HG02623 (cell line): Measurements from ENCODE around the gene TRIM28.
A peak's percentile ranks its signal among the peaks of the same experiment; 100 is the strongest.

Source experiments
- ATAC-seq: cut with Tn5 transposase; IDR thresholded peaks from one replicate; pipeline ENCODE4 v1.9.1; 2021; ENCODE audit warnings: moderate library complexity; ENCODE audit not compliant: unreplicated experiment

The TRIM28 gene

DNA sequence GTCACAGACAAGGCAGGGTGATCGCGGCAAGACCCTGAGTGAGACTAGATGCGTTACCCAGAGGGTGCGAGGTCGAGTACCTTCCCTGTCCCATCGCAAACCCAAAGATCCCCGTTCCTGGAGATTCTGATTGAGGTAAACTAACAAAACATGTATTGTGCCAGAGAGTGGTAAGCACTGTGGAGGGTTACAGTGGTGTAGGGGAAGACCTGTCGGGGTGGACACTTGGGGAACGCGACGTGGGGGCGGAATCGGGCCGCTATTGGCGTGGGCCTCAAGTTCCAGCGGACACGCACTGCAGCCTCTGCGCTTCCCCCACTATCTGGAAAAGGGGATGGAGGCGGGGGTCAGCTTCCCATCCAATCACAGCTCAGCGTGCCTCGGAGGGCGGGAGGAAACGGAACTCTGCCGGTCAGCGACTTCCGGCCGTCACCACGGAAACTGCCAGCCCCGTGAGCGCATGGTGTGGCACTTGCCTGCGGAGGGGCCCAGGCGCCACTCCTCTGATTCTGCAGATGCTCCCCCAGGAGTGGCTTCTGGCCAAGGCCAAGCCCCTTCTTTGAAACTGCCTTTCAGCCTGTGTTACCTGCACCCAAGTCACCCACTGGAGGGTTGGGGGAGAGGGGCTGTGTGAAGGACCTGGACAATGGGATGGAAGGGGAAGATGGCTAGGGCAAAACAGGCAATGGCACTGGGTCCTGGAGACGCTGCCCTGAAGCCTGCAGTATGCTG lies 15.6 kb downstream of the TRIM28 start:
- no peak for ATAC-seq

- ATAC-seq = no peak
Measured at GRCh38 chr19:58560007-58560887, 16.4 kb downstream of the TRIM28 start.

GRCh38 chr19:58560921-58561320 lies 17.1 kb downstream of the TRIM28 start:
- ATAC-seq = no peak

DNA sequence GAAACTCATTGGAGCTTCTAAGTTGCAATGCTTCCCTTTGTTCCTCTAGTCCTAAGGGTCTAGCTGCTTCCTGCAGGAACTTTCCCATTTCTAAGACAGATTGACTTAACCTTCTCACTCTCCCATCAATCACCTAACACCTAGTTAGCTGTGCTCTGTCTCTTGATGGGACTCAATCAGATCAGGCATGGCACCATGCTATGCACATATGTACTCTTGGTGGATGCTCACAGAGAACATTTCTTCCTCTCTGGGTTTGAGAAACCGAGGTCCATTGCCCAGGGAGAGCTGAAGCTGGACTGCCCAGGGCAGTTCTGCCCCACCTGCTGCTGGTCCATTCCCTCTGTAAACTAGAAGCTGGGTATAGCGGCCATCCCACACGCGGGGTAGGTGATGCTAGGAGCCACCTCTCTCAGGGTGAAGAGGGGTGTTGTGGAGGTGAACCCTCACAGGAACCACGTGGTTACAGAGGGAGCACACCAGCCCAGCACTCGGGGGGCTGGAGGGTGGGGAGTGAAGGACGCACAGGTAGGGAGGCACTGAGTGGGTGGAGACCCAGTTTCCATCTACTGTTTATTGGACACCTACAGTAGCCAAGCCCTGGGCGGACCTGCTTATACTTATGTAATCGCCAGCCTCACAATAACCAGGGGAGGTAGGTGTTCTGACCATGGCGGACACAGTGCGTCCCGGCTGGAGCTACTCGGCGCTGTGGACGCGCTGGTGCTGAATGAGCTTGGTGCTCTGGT lies 17.7 kb downstream of the TRIM28 start:
- ATAC-seq = no peak

DNA sequence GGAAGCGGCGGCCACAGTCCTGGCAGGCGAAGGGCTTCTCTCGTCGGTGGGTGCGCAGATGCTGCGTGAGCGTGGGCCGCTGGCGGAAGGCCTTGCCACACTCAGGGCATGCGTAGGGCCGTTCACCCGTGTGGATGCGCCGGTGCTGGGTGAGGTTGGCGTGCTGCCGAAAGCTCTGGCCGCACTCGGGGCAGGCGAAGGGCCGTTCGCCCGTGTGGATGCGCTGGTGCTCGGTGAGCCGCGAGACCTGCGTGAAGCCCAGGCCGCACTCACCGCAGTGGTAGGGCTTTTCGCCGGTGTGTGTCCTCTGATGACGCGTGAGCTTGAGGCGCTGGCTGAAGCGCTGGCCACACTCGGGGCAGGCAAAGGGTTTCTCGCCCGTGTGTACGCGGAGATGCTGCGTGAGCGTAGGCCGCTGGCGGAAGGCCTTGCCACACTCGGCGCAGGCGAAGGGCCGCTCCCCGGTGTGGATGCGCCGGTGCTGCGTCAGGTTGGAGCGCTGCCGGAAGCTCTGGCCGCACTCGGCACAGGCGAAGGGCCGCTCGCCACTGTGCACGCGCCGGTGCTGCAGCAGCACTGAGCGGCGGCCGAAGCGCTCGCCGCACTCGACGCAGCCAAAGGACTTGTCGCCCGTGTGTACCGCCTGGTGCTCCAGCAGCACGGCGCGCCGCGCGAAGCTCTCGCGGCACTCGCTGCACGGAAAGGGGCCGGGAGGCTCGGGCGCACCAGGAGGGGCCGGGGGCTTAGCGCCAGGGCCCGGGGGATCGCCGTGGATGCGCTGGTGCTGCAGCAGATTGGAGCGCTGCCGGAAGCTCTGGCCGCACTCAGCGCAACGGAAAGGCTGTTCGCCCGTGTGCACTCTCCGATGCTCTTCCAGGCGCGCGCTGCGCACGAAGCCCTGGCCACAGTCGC lies 18.5 kb downstream of the TRIM28 start:
- no peak for ATAC-seq

- ATAC-seq = no peak
Measured at GRCh38 chr19:58563034-58563573, 19.2 kb downstream of the TRIM28 start.

- no peak for ATAC-seq
Measured at GRCh38 chr19:58563823-58564222, 20.0 kb downstream of the TRIM28 start.

- no peak for ATAC-seq
Measured at GRCh38 chr19:58566989-58567388, 23.1 kb downstream of the TRIM28 start.

GRCh38 chr19:58568453-58569130 lies 24.7 kb downstream of the TRIM28 start:
- ATAC-seq = no peak

DNA sequence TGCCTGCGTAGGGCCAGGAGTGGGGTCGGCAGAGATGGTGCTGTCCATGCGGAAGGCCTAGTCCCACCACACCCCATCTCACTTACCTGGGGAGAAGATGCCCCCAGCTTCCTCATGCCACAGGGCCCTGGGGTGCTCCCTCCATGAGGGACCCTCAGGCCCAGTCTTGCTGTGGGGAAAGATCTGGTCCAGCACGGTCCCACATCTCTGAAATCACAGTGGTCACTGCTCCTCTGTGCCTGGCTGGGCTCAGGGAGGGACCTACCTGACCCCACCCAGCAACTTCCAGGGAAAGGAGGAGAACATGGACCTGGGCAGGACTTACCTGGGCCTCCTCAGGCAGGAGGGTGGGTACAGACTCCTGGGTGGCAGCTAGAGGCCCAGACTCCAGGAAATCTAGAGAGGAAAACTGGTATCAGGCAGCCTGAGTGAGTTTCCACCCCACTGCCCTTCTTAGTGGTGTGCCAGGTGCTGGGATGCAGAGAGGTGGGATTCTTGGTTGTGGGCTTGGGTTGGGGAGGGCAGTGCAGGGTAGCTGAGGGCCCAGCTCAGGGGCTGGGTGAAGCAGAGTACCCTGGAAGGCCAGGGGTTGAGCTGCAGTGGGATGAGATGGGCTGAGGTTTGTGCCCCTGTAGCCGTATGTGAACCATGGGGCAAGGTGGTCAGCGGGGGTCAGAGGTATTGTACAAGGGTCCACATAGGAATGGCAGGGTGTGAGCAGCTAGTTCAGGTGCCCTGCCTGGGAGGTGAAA lies 25.5 kb downstream of the TRIM28 start:
- no peak for ATAC-seq

DNA sequence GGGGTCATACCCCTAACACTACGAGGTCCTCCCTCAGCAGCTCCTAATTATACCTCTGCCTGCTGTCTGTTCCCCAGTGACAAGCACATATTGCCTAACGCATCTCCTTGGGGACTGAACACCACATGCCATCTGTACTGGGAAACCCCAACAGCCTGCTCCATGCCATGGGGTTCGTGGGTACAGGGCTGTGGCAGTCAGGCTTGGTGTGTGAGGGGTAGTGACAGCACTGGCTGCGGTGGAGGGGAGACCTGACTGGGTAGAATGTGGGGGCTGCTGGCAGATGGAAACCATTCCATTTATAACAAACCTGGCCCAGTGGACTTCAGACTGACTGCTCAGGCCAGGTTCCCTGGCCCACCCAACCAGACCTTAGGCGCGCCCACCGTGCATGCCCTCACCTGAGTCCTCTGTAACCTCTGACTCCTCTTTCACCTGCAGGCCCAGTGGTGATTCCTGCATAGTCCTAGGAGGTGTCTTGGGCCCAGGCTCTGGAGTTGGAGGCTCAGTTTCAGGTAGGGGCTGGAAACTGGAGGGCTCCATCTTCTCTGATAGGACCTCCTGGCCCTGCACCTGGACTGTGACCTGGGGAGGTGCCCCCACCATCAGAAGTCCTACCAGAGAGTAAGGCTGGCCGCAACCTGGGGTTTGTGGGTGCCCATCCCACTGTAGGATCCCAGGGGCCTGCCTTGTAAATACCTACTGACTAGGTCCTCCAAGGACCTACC lies 26.2 kb downstream of the TRIM28 start:
- no peak for ATAC-seq

DNA sequence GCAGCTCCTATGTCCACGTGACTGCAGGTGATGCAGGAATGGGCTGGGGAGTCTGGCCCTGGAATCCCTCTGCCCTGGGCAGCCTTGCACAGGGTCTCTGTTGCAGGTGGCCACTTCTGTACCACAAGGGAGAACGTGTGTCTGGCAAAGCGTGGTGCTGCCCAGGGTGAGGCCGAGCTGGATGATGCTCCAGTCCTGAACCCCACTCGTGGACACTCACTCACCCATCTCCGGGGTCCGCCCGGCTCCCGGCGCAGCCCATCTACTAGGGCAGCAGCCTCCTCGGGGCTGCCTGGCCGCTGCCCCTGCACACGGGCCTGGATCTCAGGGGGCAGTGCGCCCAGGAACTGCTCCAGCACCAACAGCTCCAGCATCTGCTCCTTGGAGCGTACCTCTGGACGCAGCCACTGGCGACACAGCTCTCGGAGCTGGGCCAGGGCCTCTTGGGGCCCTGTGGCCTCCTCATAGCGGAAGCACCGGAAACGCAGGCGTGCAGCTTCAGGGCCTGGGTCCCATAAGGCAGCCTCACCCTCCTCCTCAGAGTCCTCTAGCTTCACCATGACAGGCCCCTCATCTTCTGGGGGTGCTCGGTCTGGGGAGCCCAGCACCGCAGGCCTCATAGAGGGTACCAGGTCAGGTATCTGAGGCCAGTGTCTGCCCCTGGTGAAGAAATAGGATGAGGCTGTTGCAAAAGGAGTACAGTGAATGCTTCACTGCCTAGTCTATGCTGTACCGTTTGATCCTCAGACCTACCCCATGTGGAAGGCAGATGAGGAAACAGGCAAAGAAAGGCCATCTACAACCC lies 27.1 kb downstream of the TRIM28 start:
- no peak for ATAC-seq

GRCh38 chr19:58571575-58571947 lies 27.7 kb downstream of the TRIM28 start:
- ATAC-seq = no peak

GRCh38 chr19:58572026-58572817 lies 28.4 kb downstream of the TRIM28 start:
- no peak for ATAC-seq

- ATAC-seq = peak; percentile 51
Measured at GRCh38 chr19:58572818-58573657, 29.2 kb downstream of the TRIM28 start, which contains the start of gene MZF1. MZF1 (minus strand) TSS chr19:58573335; CDS start chr19:58571389, 1,946 bp downstream.
